AG04450 (cell line): Measurements from ENCODE around the gene ARL2BP. TPM values are rescaled to one million over a fixed set of nuclear protein-coding genes. Genes with fewer than 3 reads are reported as not detected.

Experiments used
- CTCF ChIA-PET: fragments of 300-600, 350-600 bp; formaldehyde crosslinking; extraction: SDS; loops from one replicate; lab custom pipeline; 2022; ENCODE audit warnings: antibody characterized with exemption, inconsistent platforms; lab: Charles Lee
- POLR2A ChIA-PET: fragments of 350-600 bp; formaldehyde crosslinking; extraction: SDS; loops from one replicate; lab custom pipeline; 2021; ENCODE audit warnings: antibody characterized with exemption, inconsistent platforms; lab: Yijun Ruan, JAX
- DNase-seq: peaks from one replicate; pipeline ENCODE4 v3.0.0-alpha.2; 2011; ENCODE audit warnings: low read depth, low spot score
- H3K27ac ChIP-seq: one replicate; pipeline ENCODE4 v1.5.1; 2012; ENCODE audit warnings: low read depth, low read length, control low read depth
- H3K27me3 ChIP-seq: one replicate; pipeline ENCODE4 v1.6.0; 2012; ENCODE audit warnings: low read length; ENCODE audit not compliant: control insufficient read depth, insufficient read depth
- H3K4me3 ChIP-seq: 2 replicates; pipeline ENCODE4 v1.5.1; 2011; ENCODE audit warnings: mild to moderate bottlenecking, low read depth, low read length, control low read depth
- H3K9me3 ChIP-seq: 2 replicates; pipeline ENCODE4 v1.5.1; 2012; ENCODE audit warnings: low read length; ENCODE audit not compliant: control insufficient read depth, insufficient read depth
- polyA plus RNA-seq: library from polyadenylated mRNA; depleted of rRNA; stranded (reverse); fragments of >200 nt; gene quantifications from 2 replicates; pipeline ENCODE4 v1.2.3, GENCODE V29; 2011
- TF ChIP-seq, protein P1 (sequence below): IDR thresholded peaks from 2 replicates; pipeline ENCODE4 v1.5.1; 2011; ENCODE audit warnings: low read depth, low read length, control low read depth, inconsistent platforms

The ARL2BP gene
- polyA plus RNA-seq, 1 experiment: 107 TPM

DNA sequence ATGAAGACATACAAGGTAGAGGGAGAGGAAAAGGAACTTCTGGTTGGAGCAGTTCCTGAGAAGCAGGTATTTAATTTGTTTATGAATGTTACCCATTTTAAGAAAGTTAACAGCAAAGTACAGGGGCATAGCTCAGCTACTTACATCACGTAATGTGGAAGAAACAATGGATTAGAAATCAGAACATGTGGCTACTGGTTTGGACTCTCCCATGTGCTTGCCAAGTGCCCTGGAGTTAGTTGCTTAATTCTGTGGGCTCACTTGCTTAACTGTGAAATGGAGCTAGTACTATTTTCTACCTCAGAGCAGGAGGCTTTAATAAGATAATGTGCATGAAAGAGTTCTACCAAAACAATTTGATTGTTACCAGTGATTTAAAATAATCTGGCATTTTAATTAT is 31.6 kb upstream of the ARL2BP start:
- Histone ChIP-seq H3K4me3 (no peak overlapping the region), H3K27ac (no peak overlapping the region), H3K9me3 (peaks cover 13% of the 10 kb centered on the region), H3K27me3 (no peaks in the 10 kb centered on the region)
- DNase-seq: no peak
- POLR2A ChIA-PET: no interaction called here
- TF ChIP-seq, protein P1, sequence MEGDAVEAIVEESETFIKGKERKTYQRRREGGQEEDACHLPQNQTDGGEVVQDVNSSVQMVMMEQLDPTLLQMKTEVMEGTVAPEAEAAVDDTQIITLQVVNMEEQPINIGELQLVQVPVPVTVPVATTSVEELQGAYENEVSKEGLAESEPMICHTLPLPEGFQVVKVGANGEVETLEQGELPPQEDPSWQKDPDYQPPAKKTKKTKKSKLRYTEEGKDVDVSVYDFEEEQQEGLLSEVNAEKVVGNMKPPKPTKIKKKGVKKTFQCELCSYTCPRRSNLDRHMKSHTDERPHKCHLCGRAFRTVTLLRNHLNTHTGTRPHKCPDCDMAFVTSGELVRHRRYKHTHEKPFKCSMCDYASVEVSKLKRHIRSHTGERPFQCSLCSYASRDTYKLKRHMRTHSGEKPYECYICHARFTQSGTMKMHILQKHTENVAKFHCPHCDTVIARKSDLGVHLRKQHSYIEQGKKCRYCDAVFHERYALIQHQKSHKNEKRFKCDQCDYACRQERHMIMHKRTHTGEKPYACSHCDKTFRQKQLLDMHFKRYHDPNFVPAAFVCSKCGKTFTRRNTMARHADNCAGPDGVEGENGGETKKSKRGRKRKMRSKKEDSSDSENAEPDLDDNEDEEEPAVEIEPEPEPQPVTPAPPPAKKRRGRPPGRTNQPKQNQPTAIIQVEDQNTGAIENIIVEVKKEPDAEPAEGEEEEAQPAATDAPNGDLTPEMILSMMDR: no peak
- CTCF ChIA-PET: interaction anchor here (1.6 kb wide), 1 partner anchor 129 kb away, joined by 4 read pairs; no protein-coding TSS in a partner anchor

DNA sequence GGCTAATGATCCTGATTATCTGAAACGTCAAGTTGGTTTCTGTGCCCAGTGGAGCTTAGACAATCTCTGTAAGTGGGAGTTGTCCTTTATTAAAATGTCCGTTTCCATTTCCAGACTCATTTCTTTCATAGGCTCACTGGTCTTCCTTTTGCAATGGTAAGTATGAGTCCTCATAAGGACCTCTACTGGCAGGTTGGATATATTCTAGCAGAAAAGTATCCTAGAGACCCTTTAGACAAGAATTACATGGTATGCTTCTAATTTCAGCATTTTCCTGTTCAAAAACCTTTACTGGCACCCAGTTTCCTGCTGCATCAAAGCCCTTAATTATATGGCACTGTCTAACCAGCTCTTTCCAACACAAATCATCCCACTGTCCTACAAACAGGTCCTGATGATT is 28.1 kb upstream of the ARL2BP start:
- no peak for DNase-seq
- TF ChIP-seq, protein P1: no peak
- Histone ChIP-seq H3K4me3 (no peak overlapping the region), H3K27ac (no peak overlapping the region), H3K27me3 (no peaks in the 10 kb centered on the region), H3K9me3 (peaks cover 13% of the 10 kb centered on the region)
- CTCF ChIA-PET: no interaction called here
- POLR2A ChIA-PET: no interaction called here

DNA sequence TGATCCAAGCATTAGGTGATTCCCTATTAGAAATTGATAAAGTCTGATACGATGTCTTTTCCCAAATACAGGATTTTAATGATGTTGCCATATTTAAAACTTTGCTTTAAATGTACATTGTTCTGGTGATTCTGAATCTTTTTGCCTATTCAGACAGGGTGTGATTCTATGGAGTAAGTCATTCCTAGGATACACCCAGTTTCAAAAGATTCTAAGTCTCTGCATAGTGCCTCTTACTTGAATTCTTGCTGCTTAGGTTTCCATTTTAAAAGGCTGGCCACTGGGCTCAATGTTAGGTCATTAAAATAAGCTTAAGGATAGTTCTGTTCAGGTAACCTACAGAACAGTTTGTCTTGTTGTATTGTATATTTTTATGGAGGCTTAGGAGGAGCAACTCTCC is 22.0 kb upstream of the ARL2BP start:
- Histone ChIP-seq H3K4me3 (no peak overlapping the region), H3K9me3 (no peaks in the 10 kb centered on the region), H3K27me3 (no peaks in the 10 kb centered on the region), H3K27ac (no peak overlapping the region)
- TF ChIP-seq, protein P1: no peak
- no peak for DNase-seq
- ChIA-PET POLR2A (no interaction called here), CTCF (interaction anchor here (0.7 kb wide), 1 partner anchor 130 kb away, joined by 4 read pairs; the partner anchor contains the start of gene CPNE2)

DNA sequence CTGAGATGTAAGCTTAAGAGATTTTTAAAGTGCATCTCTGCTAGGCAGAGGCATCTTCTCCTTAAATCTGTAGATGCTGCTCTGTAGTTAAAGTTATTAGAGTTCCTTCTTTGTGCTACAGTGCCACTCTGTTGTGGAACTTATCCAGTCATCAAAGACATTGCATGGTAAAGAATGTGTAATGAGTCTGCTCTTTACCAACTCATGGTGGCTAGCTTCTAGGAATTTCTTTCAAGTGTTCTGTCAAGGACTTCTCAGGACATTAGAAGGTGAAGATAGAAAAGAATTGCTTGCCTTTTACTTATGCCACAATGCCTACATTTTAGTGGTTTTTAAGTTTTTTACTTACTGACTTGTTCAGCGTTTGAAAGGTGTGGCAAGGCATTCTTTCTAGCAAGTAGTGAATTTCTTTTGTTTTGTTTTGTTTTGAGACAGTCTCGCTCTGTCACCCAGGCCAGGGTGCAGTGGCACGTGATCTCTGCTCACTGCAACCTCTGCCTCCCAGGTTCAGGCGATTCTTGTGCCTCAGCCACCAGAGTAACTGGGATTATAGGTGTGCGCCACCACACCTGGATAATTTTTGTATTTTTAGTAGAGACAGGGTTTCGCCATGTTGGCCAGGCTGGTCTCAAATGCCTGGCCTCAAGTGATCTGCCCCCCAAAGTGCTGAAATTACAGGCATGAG is 20.3 kb upstream of the ARL2BP start:
- TF ChIP-seq, protein P1: no peak
- Histone ChIP-seq H3K27me3 (no peaks in the 10 kb centered on the region), H3K27ac (no peak overlapping the region), H3K9me3 (no peaks in the 10 kb centered on the region), H3K4me3 (no peak overlapping the region)
- DNase-seq: no peak
- CTCF ChIA-PET: interaction anchor here (0.5 kb wide), 1 partner anchor 56 kb away, joined by 3 read pairs; no protein-coding TSS in a partner anchor
- POLR2A ChIA-PET: no interaction called here

DNA sequence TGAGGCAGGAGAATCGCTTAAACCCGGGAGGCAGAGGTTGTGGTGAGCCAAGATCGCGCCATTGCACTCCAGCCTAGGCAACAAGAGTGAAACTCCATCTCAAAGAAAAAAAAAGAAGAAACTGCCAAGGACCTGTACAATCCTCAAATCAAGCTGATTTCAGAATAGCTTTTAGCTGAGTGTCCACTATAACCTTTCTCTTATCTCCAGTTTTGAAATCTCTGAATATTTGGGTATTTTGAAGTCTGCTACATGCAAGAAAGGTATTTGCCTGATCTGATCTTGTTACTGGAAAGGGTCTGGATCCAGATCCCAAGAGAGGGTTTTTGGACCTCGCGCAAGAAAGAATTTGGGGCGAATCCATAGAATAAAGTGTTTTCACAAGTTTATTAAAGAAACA is 19.1 kb upstream of the ARL2BP start:
- Histone ChIP-seq H3K9me3 (no peaks in the 10 kb centered on the region), H3K27me3 (no peaks in the 10 kb centered on the region), H3K27ac (no peak overlapping the region), H3K4me3 (no peak overlapping the region)
- ChIA-PET CTCF (no interaction called here), POLR2A (no interaction called here)
- DNase-seq: no peak
- TF ChIP-seq, protein P1: no peak
